HG03469 (cell line): Measurements from ENCODE around the gene RTP3.
"Not testable (repeated sequence)": the region's sequence is repeated elsewhere in the genome, so short reads cannot be mapped to it uniquely, and the experiment has no call there.

ENCODE experiments used
- ATAC-seq: cut with Tn5 transposase; IDR thresholded peaks from one replicate; pipeline ENCODE4 v1.9.1; 2021; ENCODE audit warnings: mild to moderate bottlenecking, moderate library complexity, moderate number of reproducible peaks; ENCODE audit not compliant: unreplicated experiment

RTP3 gene

GRCh38 chr3:46490338-46491084 lies 7.3 kb upstream of the RTP3 start:
- no peak for ATAC-seq

GRCh38 chr3:46491089-46492070 lies 6.4 kb upstream of the RTP3 start:
- ATAC-seq, result no peak

GRCh38 chr3:46492890-46493547 lies 4.8 kb upstream of the RTP3 start:
- ATAC-seq, result no peak

- not testable (repeated sequence) for ATAC-seq
Measured at GRCh38 chr3:46494491-46494890, 3.3 kb upstream of the RTP3 start.

GRCh38 chr3:46495901-46496456 lies 1.8 kb upstream of the RTP3 start:
- ATAC-seq, result no peak

- no peak for ATAC-seq
Measured at GRCh38 chr3:46496746-46497555, 825 bp upstream of the RTP3 start.

GRCh38 chr3:46498916-46499519 lies 1.2 kb downstream of the RTP3 start:
- ATAC-seq, result no peak

GRCh38 chr3:46500656-46501635 lies 3.2 kb downstream of the RTP3 start:
- ATAC-seq, result no peak

GRCh38 chr3:46501702-46502101 lies 3.9 kb downstream of the RTP3 start:
- no peak for ATAC-seq

GRCh38 chr3:46503200-46503874 lies 5.6 kb downstream of the RTP3 start:
- no peak for ATAC-seq

GRCh38 chr3:46504789-46505188 lies 7.0 kb downstream of the RTP3 start:
- no peak for ATAC-seq

- ATAC-seq, result no peak
Measured at GRCh38 chr3:46505953-46506352, 8.2 kb downstream of the RTP3 start.

GRCh38 chr3:46506526-46506925 lies 8.8 kb downstream of the RTP3 start:
- no peak for ATAC-seq

- no peak for ATAC-seq
Measured at GRCh38 chr3:46508850-46509591, 11.2 kb downstream of the RTP3 start.

- no peak for ATAC-seq
Measured at GRCh38 chr3:46509661-46510187, 11.9 kb downstream of the RTP3 start.

- no peak for ATAC-seq
Measured at GRCh38 chr3:46512191-46512749, 14.5 kb downstream of the RTP3 start.

- ATAC-seq, result no peak
Measured at GRCh38 chr3:46516521-46516920, 18.7 kb downstream of the RTP3 start.
